Activated CD8-positive, alpha-beta memory T cell treated with anti-CD3 and anti-CD28 coated beads, Interleukin-2, amount 50 U/mL, for 24 hours (primary cell): Measurements from ENCODE around the gene HIVEP2.
A peak's percentile ranks its signal among the peaks of the same experiment; 100 is the strongest.

ENCODE experiments used
- DNase-seq: peaks from one replicate; pipeline ENCODE4 v3.0.0-alpha.2; 2020; ENCODE audit errors: extremely low read depth

Gene HIVEP2

GRCh38 chr6:142946181-142946923 is 1.4 kb upstream of the HIVEP2 start:
- DNase-seq: peak; percentile 81

GRCh38 chr6:142945446-142946180 is 637 bp upstream of the HIVEP2 start:
- DNase-seq: peak; percentile 3

- DNase-seq: peak; percentile 86
Observed at GRCh38 chr6:142944124-142945048, 590 bp downstream of the HIVEP2 start.

DNA sequence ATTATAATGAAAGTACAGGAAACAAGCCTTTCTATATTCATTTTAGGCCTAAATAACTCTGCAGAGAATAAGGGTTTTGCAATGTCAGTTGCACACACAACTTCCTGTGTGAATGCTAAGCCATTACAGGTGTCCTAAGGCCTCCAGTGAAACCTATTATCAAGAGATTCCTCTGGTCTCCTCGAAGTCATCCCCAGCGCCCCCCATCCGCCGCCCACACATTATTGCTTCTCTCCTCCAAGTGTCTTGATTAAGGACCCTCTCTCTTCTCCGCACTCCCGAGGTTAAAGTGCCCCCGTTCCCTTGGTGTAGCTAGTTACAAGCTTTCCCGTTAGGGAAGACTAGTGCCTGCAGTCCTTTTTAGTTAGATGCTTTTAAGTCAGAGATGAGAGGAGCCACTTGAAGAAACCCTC is 1.3 kb downstream of the HIVEP2 start:
- DNase-seq: peak; percentile 12

GRCh38 chr6:142942805-142943227 is 2.2 kb downstream of the HIVEP2 start:
- no peak for DNase-seq

GRCh38 chr6:142942238-142942637 is 2.7 kb downstream of the HIVEP2 start:
- DNase-seq: no peak

DNA sequence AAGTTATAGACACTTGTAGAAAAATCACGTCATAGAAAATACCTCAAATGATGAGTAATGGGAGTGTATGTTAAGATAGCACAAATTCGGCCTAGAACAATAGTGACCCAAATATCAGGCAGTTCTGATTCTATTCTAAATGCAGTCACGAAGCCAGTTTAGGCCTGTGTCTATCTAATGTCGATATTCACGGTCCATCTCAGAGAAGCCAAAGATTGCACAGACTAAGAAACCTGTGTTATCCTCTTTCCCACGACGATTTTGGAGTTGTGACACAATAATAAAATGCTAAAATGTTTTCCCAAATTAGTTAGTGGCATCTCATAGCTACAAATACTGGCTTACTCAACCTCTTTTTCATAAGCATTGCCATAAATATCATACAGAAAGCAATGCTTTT is 4.0 kb downstream of the HIVEP2 start:
- DNase-seq: no peak

DNA sequence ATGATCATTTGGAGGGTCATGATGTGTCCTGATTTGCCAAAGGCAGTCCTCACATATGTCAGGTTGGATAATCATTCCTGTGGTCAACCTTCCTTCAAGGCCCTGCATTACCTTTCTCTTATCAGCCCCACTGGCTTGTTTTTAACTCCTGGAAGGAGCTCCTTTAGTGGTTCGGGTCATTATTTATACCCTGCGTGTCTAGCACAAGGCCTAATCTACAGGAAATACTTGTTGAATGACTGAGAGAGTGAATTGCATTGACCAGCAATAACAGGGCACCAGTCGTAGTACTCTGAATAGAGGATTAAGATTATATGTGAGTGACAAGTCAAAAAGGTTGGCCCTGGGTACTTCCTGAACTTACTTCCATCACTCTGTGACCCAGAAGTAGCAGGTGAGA is 4.5 kb downstream of the HIVEP2 start:
- DNase-seq: no peak

GRCh38 chr6:142938510-142938909 is 6.5 kb downstream of the HIVEP2 start:
- no peak for DNase-seq

DNA sequence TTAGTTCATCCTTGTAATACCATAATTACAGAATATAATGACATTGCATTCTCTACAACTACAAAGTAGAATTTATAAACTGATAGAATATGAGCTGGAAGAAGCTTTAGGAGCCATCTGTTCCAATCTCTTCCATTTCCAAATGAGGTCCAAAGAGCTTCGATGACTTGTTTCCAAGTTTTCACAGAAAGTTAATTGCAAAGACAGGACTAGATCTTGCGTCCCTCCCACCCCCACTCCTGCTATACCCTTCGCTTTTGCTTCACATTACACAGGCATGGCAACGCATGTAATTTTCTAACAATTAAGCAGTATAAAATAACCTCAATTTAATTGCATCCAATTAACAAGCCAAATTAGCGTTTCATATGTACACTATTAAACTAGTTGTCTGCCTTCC is 7.0 kb downstream of the HIVEP2 start:
- DNase-seq: no peak

DNA sequence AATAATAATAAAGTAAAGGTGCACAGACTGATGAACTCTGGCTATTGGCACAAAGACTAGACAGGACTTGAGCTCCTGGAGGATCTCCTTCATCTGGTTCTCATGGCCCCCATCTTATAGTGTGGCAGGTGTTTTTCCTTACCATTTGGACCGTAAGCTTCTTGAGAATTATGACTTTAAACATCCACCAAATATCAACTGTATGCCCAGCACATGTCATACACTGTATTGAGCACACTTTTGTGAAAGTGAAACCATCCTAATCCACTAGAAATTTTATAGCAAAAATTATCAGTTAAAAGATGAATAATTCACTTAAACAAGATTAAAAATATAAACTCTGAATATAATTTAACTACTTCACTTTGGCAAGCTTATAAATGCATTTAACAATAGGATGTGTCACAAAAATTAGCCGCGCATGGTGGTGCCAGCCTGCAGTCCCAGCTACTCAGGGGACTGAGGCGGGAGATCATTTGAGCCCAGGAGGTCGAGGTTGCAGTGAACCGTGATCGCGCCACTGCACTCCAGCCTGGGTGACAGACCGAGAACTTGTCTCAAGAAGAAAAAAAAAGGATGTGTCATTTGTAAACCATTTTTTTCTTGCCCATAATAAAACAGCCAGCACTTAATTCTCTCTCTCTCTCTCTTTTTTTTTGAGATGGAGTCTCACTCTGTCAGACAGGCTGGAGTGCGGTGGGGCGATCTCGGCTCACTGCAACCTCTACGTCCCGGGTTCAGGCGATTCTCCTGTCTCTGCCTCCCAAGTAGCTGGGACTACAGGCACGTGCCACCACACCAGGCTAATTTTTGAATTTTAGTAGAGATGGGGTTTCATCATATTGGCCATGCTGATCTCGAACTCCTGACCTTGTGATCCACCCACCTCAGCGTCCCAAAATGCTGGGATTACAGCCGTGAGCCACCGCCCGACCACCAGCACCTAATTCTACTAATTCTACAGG is 9.1 kb downstream of the HIVEP2 start:
- no peak for DNase-seq

- no peak for DNase-seq
Observed at GRCh38 chr6:142934599-142934998, 10.4 kb downstream of the HIVEP2 start.

DNA sequence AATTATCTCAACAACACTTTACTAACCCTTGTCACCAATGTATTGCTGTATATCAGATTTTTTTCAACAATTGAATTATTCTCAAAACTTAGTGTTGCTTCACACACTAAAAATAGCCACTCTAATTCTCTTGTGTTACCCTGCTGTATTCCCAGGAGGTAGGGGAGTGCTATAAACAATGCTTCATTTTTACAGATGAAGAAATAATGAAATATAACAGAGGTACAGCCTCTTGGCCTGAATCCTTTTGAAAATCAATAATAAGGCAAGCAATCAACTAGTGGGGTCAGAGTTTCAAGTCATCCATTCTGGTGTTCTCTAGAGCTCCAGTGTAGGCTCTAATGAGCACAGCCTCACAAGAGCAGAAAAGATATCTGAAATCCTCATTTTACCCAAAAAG is 10.9 kb downstream of the HIVEP2 start:
- DNase-seq: no peak

DNA sequence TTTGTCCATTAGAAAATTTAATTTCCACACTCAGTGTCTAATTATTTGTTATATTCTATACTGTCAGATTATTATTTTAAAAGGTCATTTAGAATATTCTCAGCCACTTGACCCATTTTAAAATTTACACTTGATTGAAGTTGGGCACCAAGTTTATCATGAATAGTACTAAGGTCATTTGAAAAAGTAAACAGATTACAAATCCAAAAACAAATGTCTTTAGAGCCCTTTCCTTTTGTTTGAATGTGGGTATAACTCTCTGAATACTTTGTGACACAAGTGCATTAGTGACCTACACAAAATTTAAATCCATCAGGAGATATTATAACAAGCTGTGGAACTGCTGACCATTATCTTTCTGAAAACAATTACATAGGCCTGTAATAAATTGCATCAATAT is 11.3 kb downstream of the HIVEP2 start:
- no peak for DNase-seq

- no peak for DNase-seq
Observed at GRCh38 chr6:142932889-142933288, 12.1 kb downstream of the HIVEP2 start.

- DNase-seq: no peak
Observed at GRCh38 chr6:142929751-142930358, 15.1 kb downstream of the HIVEP2 start.

- no peak for DNase-seq
Observed at GRCh38 chr6:142927904-142928303, 17.1 kb downstream of the HIVEP2 start.

DNA sequence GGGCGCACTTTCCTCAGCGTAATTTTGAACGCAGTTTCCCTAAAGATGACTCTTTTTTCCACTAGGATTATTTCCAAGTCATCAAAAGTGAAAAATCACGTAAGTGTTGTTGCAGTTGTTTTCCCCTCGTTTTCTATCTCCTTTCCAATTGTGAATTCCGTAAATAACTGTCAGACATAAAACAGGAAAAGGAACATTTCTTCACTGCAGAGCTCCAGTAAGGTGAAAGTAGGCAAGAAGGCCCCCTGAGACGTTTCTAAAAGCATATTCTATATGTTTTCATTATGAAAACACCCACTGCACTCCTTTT is 17.8 kb downstream of the HIVEP2 start:
- no peak for DNase-seq

- DNase-seq: no peak
Observed at GRCh38 chr6:142926494-142927270, 18.3 kb downstream of the HIVEP2 start.

DNA sequence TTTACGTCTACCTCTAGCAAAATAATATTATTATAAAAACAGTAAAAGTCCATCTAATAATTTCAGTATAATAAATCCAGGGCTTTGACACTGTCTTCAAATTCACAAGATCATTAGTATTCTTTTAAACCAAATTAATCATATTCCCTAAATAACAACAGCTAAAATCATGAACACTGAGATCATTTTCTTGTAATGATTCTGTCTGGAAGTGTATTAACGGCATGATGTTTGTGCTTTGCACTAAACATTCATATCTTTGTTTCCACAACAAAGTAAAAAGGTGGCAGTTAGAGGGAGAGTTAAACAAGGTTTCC is 18.8 kb downstream of the HIVEP2 start:
- no peak for DNase-seq
